D721Med (cell line): ENCODE data around the gene CEP120.

Experiments
- DNase-seq: peaks from one replicate; pipeline ENCODE4 v3.0.0; 2011; ENCODE audit warnings: low spot score; ENCODE audit not compliant: insufficient read length
- FAIRE-seq: peaks from 2 replicates; lab custom pipeline; 2011; peaks lifted over from hg19 to GRCh38; lab: Jason Lieb, UNC
- CTCF ChIP-seq: IDR thresholded peaks from 2 replicates; pipeline ENCODE4 v1.5.1; 2012; ENCODE audit warnings: mild to moderate bottlenecking, control low read depth; ENCODE audit not compliant: insufficient read depth; ENCODE audit errors: missing control alignments

Gene CEP120

GRCh38 chr5:123360201-123360571 is 63.0 kb downstream of the CEP120 start:
- no peak for FAIRE-seq
- DNase-seq: no peak
- TF ChIP-seq CTCF: no peak

GRCh38 chr5:123359454-123360200 is 63.6 kb downstream of the CEP120 start:
- no peak for DNase-seq
- no peak for FAIRE-seq
- no peak for TF ChIP-seq CTCF

- no peak for FAIRE-seq
- no peak for DNase-seq
- no peak for TF ChIP-seq CTCF
Observed at GRCh38 chr5:123358751-123359150, 64.5 kb downstream of the CEP120 start.

- no peak for DNase-seq
- TF ChIP-seq CTCF: no peak
- FAIRE-seq: no peak
Observed at GRCh38 chr5:123358304-123358703, 64.9 kb downstream of the CEP120 start.

- no peak for TF ChIP-seq CTCF
- DNase-seq: no peak
- no peak for FAIRE-seq
Observed at GRCh38 chr5:123351820-123352219, 71.4 kb downstream of the CEP120 start.

GRCh38 chr5:123351240-123351639 is 72.0 kb downstream of the CEP120 start:
- FAIRE-seq: no peak
- DNase-seq: no peak
- no peak for TF ChIP-seq CTCF

GRCh38 chr5:123350742-123351141 is 72.5 kb downstream of the CEP120 start:
- TF ChIP-seq CTCF: no peak
- DNase-seq (no peak), FAIRE-seq (no peak)
